GM19099 (cell line): Measurements from ENCODE around the gene HGD.

ENCODE experiments used
- POLR2A ChIP-seq: IDR thresholded peaks from 3 replicates; pipeline ENCODE4 v1.6.1; 2011; ENCODE audit warnings: low read depth; ENCODE audit not compliant: insufficient read length; ENCODE audit errors: extremely low read depth

Gene HGD

DNA sequence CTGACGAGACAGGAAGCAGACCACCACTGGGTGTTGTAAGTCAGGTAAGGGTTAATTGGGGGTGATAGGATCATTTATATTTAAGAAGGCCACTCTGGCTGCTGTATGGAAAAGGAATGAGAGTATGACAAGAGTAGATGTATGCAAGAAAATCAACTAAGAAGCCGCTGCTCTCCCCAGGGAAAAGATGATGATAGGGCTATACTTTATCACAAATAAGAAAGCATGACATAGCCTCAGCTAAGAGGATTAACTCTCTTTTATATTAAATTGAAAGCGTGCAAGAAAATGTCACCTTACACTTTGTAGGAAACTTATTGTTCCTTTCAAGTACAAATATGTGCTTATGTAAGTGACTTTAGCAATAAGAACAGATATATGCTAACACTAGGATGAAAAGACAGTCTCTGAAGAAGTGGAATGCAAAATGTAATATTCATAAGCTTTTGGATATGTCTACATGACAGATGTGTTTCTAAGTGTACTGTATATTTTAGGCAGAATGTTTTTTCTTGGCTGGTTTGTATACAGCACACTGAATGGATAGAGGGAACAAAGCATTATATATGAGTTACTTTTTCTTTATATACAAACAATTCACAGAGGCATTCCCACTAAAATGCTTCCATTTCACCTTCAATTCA is 94.6 kb downstream of the HGD start:
- no peak for TF ChIP-seq POLR2A
